GM19438 (cell line): ENCODE data around the gene SPAG17.

ENCODE experiments used
- ATAC-seq: cut with Tn5 transposase; IDR thresholded peaks from one replicate; pipeline ENCODE4 v1.9.1; 2021; ENCODE audit warnings: low read depth; ENCODE audit not compliant: unreplicated experiment

Gene SPAG17

DNA sequence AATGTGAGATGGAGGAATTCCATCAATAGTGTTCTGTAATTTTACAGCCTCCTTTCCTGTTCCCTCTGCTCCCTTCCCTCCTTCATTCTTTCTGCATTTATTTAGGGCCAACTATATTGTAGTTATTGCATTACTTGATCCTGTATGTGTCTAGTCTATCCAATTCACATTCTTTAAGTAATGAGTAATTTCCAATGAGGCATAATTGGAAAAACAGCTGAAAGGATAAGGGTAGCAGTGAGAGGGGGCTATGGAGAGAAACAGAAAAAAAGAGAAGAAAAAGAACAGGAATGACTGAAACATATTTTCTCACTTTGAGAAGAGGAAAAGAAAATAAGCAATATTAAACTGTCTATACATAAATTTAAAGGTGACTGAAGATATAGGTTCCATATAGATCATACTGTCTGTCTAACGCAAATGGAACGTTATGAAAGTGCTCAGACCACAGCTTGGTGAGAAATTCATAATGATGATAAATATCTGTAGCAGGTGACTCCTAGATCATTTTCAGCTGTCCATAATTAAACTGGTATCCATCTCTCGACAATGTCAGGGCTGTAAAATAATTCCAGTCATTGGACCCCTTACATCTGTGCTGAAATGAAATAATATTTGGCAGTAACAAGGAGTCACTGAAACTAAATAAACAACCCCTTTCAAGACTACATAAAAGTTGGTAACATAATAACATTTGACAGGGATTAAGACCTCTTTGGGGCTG lies 61.8 kb downstream of the SPAG17 start:
- no peak for ATAC-seq

GRCh38 chr1:118122234-118123004 lies 62.6 kb downstream of the SPAG17 start:
- ATAC-seq = no peak

- no peak for ATAC-seq
These were observed 66.1 kb downstream of the SPAG17 start for GRCh38 chr1:118118873-118119463.

DNA sequence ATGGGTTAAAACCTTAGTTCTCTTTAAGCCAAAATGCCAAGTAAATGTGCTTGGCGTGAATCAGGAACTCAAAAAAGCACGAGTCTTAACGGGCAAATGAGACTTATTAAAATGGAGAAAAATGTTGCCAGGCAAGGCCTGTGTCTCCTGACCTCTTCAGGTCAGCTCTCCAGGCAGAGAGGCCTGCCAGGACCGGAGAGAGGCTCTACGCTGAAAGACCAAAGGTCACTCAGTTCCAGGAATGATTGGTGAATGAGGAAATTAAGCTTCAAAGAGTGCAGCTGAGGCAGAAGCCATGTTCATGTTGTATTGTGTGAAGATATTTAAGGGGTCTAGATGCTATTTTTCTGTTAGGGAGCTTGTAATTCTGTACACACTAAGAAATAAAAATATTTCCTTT lies 66.6 kb downstream of the SPAG17 start:
- ATAC-seq = no peak

- no peak for ATAC-seq
These were observed 67.5 kb downstream of the SPAG17 start for GRCh38 chr1:118117521-118117920.

DNA sequence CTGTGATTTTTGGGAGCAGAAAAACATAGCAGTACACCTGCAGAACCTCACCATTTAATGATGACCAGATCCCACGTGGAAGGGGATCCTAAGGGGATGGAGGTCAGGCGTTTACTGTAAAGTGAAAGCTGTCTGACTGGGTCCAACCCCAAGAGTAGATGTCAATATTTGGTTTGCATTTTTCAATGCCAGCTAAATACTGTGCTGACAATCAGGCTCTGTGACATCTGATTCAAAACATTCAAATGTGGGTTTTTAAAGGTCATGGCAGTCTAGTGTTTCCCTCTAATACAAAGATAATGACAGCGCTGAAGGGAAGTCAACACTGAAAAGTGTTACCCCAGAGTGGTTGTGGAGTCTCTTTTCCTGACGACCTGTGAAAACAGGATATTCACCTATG lies 68.1 kb downstream of the SPAG17 start:
- ATAC-seq = no peak

DNA sequence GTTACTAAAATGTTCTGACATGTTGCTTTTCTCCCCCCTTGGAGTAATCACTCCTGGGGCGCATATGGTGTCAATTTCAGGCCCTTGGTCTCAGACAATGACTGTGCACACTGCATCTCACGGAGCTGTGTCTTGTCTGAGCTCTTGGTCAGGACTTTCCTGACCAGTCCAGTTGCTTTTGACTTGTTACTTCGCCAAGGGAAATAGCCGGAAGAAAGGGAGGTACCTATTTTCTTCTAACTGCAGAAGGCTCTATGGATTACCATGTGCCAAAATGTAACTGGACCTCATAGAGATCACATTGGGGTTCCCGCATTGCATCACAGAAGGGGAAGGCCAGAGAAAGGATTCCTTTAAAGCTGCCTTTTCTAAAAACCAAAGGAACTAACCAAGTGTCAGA lies 68.6 kb downstream of the SPAG17 start:
- ATAC-seq = no peak

DNA sequence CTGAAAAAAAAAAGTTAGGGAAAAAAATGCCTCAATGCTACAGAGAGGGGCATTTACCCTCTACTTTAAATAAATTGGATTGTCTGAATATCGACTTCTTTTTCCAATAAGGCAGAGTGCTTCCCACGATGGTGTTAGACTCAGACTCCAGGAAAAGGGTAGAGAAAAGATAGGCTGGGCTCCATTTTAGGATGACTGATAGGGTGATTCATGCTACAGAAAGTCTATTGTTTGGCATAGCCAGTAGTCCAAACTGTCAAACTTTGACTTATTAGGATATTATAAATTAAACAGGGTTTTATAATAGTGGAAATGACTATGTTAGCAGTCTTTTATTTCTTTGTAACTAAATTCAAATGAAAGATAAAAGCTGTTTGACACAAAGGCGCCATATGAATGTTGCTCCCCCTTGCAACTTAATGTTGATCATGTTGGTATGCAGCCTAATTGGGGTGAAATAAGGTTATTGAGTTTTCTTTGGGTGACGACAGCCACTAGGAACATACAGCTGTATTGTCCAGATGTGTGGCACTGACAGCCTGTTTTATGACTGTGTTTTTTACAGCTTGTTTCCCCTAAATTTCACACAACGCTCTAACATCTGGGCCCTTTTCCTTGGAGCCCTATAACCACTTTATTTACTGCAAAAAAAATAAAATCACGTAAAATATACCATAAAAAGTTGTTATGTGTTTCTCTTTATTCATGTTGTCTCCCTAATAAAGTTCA lies 69.3 kb downstream of the SPAG17 start:
- ATAC-seq = no peak

DNA sequence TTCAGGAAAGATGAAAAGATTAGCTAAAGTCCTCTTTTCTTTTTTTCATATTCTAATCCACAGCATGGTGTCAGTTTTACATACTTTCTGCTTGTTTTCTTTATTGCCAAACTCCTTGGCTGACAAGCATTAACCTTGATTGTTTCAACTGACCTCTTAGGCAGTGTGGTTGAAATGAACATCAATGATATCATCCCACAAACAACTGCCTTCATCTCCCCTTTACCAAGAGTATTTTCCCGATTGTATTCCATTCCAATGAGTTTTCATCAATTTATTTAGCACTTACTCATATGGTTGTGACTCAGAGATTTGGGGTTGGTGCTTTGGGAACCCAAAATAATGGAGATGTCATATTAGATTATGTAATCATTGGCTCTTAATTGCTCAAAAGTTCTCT lies 71.8 kb downstream of the SPAG17 start:
- no peak for ATAC-seq

- ATAC-seq = no peak
These were observed 74.4 kb downstream of the SPAG17 start for GRCh38 chr1:118110580-118110979.

DNA sequence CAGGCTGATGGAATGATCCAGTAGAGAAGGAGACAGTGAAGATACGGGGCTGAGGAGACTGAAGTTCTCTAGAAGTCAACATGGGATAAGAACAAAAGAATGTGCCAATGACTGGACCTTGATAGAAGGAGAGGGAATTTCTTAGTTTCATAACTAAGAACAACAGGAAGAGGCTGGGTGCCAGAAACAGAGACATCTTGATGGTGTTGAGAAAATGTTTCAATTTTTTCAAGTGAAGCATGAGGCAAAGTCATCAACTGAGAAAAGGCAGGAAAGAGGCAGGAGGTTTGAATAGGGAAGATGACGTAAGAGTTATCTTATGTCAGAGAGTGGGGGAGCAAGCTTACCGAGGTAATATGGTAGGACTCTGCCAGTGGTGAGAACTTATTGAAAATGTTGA lies 80.1 kb downstream of the SPAG17 start:
- ATAC-seq = no peak

DNA sequence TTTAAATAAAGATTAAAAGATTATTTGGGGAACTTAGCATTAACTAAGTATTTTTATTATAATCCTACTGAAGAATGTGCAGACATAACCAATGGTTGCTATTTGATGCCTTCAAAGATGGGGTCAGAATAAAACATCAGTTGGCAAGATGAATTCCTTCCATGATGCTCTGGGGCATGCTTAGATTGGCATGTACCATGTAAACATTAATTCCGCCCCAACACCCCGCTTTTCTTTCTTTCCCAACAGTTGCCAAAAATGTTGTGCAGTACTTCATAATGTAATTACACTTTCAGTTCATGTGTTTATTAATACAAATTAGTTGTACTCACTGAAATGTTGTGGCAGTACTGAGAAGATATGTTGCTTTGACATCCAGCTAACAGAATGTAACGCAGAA lies 82.6 kb downstream of the SPAG17 start:
- no peak for ATAC-seq

- ATAC-seq = no peak
These were observed 83.0 kb downstream of the SPAG17 start for GRCh38 chr1:118101999-118102398.

- no peak for ATAC-seq
These were observed 83.5 kb downstream of the SPAG17 start for GRCh38 chr1:118101515-118101844.

DNA sequence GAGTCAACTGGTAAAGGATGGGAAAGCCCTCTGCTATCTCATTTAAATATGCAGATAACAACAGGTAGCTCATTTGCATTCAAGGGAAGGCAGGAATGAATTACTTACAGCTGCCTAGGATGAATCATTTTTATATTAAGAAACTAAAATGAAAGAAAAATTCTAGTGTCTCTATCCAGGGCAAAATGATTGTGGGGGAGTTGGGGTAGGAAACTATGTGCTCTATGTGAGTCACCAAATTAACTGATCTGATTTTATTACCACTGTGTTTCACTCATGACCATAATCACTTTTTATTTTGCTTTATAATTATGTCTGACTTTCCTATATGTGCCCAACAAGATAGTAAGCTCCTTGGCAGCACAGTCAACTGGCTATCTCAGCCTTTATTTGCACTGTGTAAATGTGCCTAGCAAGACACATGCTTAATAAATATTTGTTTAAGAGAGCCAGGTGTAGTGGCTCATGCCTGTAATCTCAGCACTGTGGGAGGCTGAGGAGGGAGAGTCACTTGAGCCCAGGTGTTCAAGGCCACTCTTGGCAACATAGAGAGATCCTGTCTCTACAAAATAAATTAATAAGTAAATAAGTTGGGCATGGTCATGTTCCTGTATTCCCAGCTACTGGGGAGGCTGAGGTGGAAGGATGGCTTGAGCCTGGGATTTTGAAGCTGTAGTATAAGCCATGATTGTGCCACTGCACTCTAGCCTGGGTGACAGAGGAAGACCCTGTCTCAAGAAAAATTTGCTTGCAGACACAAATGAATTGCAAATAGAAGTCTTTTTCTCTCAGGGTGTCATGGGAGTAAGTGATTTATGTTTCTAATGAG lies 84.1 kb downstream of the SPAG17 start:
- no peak for ATAC-seq

GRCh38 chr1:118099686-118100085 lies 85.3 kb downstream of the SPAG17 start:
- no peak for ATAC-seq

- no peak for ATAC-seq
These were observed 87.2 kb downstream of the SPAG17 start for GRCh38 chr1:118097622-118098348.

- ATAC-seq = no peak
These were observed 92.0 kb downstream of the SPAG17 start for GRCh38 chr1:118093017-118093416.

- ATAC-seq = no peak
These were observed 94.9 kb downstream of the SPAG17 start for GRCh38 chr1:118090130-118090529.

- no peak for ATAC-seq
These were observed 99.7 kb downstream of the SPAG17 start for GRCh38 chr1:118085365-118085764.
